Psoas muscle (tissue), 8 donors: ENCODE data around the gene IGFL3. TPM values are rescaled to one million over a fixed set of nuclear protein-coding genes. Genes with fewer than 3 reads are reported as not detected.
"Not testable (repeated sequence)": the region's sequence is repeated elsewhere in the genome, so short reads cannot be mapped to it uniquely, and the experiment has no call there.

Source experiments
- ATAC-seq, 4 donors: fragments of 200-7000 bp; cut with Tn5 transposase; one replicate each; pipeline ENCODE4 v1.9.1; 2020; ENCODE audit warnings: moderate library complexity in 3 of 4, mild to moderate bottlenecking in 2 of 4
- DNase-seq, 2 donors: peaks; one replicate each; pipeline ENCODE4 v3.0.0-alpha.2; 2020
- H3K27ac ChIP-seq: fragments of 200-600 bp; one replicate; pipeline ENCODE4 v1.8.0; 2022
- H3K27me3 ChIP-seq, 3 donors: fragments of 200-600 bp in 1 of 3; one replicate each; pipeline versions ENCODE4 v1.6.1 to v1.8.0; 2013 to 2022; ENCODE audit warnings: low read length in 2 of 3, mild to moderate bottlenecking in 2 of 3, moderate library complexity in 1 of 3; ENCODE audit not compliant: insufficient read depth in 3 of 3
- H3K36me3 ChIP-seq, 2 donors: fragments of 200-600 bp in 1 of 2; one replicate each; pipeline versions ENCODE4 v1.6.1 to v1.8.0; 2013 to 2022; ENCODE audit warnings: low read depth in 1 of 2, mild to moderate bottlenecking in 1 of 2, moderate library complexity in 1 of 2; ENCODE audit not compliant: insufficient read depth in 1 of 2
- H3K4me1 ChIP-seq: fragments of 200-600 bp; one replicate; pipeline ENCODE4 v1.8.0; 2022
- H3K4me3 ChIP-seq: fragments of 200-600 bp; one replicate; pipeline ENCODE4 v1.8.0; 2022; ENCODE audit warnings: mild to moderate bottlenecking
- H3K9me3 ChIP-seq: fragments of 200-600 bp; one replicate; pipeline ENCODE4 v1.8.0; 2022
- WGBS, 3 donors: extraction: QIAGEN DNeasy Blood & Tissue Kit; methylation state at CpG; one replicate each; pipeline versions ENCODE4 v1.1.6 to v1.1.7; 2013; 5-methylcytosine and 5-hydroxymethylcytosine counted together
- intact Hi-C, 2 donors: fragments of 100-400 bp; cut with DNase I; formaldehyde crosslinking; loops; one replicate each; pipeline versions ENCODE4 v1.11.0 to v1.14.2; 2022
- long read RNA-seq, 2 donors: library from polyadenylated mRNA; unstranded; transcript quantifications; one replicate each; pipeline ENCODE4 v2.0.0, GENCODE V29; 2021
- polyA plus RNA-seq, 3 donors: library from polyadenylated mRNA; stranded (reverse); fragments of 200-250 nt; gene quantifications; one replicate each; pipeline ENCODE4 v1.2.3, GENCODE V29; 2013
- total RNA-seq, 4 donors: library from RNA; stranded (reverse); fragmentation: NEBNext Ultra II Directional in 2 of 4; extraction: Animal tissue kit (Norgen Biotek cat#: 25700) in 2 of 4; gene quantifications; one replicate each; pipeline versions ENCODE4 v1.2.1 to v1.2.4, GENCODE V29; 2021 to 2023
- TF ChIP-seq, protein P1 (sequence below): fragments of 200-600 bp; IDR thresholded peaks from one replicate; pipeline ENCODE4 v1.8.0; 2022; ENCODE audit warnings: antibody characterized with exemption
- donor health status: healthy with polysubstance abuse.
- donor health status: DM: no; HTN: no; CAD: no; lungs with moderate emphysema.
- donor health status: Bipolar disorder and iron deficiency.
- donor health status: healthy.
- donor health status: DM: yes; HTN: yes; CAD: no.
- donor health status: DM: no; HTN: no; CAD: no.
- donor health status: DM: no; HTN: no; CAD: no.
- donor health status: DM: yes; HTN: yes; CAD: no.

Gene IGFL3
- total RNA-seq (not detected), polyA plus RNA-seq (not detected)
- long read RNA-seq, donor 1: 0 reads
- long read RNA-seq, donor 2: 0 reads

DNA sequence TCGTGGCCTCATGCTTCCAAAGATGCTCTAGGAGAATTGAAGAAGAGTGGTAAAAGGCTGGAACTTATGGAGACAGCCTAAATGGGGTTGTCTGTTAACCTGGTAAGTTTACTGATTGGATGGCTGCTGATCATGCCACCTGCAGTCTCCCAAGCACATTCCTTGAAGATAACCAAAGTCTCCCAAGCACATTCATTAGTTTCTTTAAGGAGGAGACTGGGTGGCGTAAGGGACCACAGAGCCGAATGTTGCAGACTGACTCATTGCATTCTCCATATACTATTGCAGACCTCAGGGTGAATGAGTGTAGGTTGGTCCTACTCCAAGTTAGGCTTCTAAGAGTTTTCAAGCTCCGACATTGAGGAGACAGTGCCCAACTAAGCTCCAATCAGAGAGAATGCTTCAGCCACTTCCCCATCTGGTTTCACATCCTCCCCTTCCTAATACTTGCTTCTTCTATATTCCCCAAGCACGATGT, at the start of gene IGFL3:
Gene IGFL3, minus strand, starts transcription at position 51 of the 478 bp plus-strand sequence. Its CDS starts 39 bp downstream, at position 12.
- no peaks in the 10 kb centered on the region for H3K9me3 ChIP-seq
- no peak within 1 kb of the TSS for H3K4me3 ChIP-seq
- peaks cover 0 to 13% (median 2%) of the 10 kb centered on the region in 3 donors for H3K27me3 ChIP-seq
- no peak within 1 kb of the TSS for H3K27ac ChIP-seq
- no peak for DNase-seq
- TF ChIP-seq, protein P1, sequence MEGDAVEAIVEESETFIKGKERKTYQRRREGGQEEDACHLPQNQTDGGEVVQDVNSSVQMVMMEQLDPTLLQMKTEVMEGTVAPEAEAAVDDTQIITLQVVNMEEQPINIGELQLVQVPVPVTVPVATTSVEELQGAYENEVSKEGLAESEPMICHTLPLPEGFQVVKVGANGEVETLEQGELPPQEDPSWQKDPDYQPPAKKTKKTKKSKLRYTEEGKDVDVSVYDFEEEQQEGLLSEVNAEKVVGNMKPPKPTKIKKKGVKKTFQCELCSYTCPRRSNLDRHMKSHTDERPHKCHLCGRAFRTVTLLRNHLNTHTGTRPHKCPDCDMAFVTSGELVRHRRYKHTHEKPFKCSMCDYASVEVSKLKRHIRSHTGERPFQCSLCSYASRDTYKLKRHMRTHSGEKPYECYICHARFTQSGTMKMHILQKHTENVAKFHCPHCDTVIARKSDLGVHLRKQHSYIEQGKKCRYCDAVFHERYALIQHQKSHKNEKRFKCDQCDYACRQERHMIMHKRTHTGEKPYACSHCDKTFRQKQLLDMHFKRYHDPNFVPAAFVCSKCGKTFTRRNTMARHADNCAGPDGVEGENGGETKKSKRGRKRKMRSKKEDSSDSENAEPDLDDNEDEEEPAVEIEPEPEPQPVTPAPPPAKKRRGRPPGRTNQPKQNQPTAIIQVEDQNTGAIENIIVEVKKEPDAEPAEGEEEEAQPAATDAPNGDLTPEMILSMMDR: no peak
- no peaks in the 10 kb centered on the region for H3K36me3 ChIP-seq
- no peaks in the 10 kb centered on the region for H3K4me1 ChIP-seq
- intact Hi-C loops: no loop called here
- no peak for ATAC-seq
- WGBS, 3 donors: 81 to 84% (median 82%) methylated on average over 5 of the region's 5 CpGs

DNA sequence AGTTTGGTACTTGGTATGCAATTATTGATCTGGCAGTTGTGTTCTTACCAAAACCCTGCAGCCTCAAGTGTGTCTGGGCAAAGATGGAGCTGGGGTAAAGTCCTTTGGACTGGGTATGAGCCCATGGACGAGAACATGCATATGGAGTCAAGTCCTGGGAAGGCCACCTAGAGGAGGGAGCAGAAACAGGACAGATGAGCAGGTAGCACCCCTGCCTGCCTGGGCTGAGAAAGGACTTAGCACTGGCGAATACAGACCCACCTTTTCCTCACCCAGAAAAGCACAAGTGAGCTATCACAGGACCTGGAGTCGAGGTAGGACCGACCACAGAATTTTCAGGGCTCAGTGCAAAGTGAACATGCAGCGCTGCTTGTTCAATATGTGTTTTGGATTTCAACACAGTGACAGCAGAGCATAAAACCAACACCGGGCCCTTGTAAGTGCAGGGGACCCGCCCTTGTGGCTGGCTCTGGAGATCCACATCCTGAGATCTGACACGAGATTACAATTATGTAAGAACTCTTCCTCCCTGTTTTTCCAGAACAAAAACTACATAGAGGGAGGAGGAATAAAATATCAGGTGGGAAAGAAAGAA, 49.5 kb upstream of the IGFL3 start:
- H3K4me1 ChIP-seq: no peaks in the 10 kb centered on the region
- no peak overlapping the region for H3K27ac ChIP-seq
- 63 to 68% (median 66%) methylated on average over 8 of the region's 8 CpGs for WGBS, 3 donors
- TF ChIP-seq, protein P1: no peak
- intact Hi-C loops: no loop called here
- H3K9me3 ChIP-seq: no peaks in the 10 kb centered on the region
- ATAC-seq: no peak
- peaks cover 0 to 12% (median 2%) of the 10 kb centered on the region in 3 donors for H3K27me3 ChIP-seq
- H3K36me3 ChIP-seq: no peaks in the 10 kb centered on the region
- no peak for DNase-seq
- no peak overlapping the region for H3K4me3 ChIP-seq

DNA sequence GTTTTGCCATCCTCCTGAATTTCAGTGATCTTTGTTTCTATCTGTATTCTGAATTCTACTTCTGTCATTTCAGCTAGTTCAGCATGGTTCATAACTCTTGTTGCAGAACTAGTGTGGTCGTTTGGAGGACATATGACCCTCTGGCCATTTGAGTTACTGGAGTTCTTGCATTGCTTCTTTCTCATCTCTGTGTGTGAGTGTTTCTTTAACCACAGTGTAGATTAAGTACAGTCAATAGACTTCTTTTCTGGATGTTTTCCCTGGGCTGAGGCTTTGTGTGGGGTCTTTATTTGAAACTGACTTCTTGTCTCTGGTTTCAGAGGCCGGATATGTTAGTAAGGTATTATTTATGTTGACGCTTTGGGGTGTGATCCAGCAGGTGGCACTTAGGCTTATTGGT, 38.2 kb upstream of the IGFL3 start:
- Histone ChIP-seq H3K27ac (no peak overlapping the region), H3K9me3 (peaks cover 6% of the 10 kb centered on the region), H3K4me3 (no peak overlapping the region), H3K36me3 (no peaks in the 10 kb centered on the region), H3K4me1 (no peaks in the 10 kb centered on the region), H3K27me3 (peaks cover 0 to 7% (median 0%) of the 10 kb centered on the region in 3 donors)
- ATAC-seq (no peak), DNase-seq (no peak)
- TF ChIP-seq, protein P1: no peak
- intact Hi-C loops: no loop called here
- WGBS, 3 donors: 57 to 72% (median 60%) methylated on average over 3 of the region's 3 CpGs

DNA sequence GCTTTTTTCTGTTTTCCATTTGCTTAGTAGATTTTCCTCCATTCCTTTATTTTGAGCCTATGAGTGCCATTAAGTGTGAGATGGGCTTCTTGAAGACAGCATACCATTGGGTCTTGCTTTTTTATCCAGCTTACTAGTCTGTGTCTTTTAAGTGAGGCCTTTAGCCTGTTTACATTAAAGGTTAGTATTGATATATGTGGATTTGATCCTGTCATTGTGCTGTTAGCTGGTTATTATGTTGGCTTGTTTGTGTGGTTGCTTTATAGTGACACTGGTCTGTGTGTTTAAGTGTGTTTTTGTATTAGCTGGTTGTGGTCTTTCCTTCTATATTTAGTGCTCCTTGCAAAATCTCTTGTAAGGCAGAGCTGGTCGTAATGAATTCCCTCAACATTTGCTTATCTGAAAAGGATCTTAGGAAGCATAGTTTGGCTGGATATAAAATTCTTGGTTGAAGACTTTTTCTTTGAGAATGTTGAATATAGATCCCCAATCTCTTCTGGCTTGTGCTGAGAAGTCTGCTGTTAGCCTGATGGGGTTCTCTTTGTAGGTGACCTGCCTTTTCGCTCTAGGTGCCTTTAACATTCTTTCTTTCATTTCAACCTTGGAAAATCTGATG, 37.3 kb upstream of the IGFL3 start:
- H3K36me3 ChIP-seq, DNase-seq, H3K4me3 ChIP-seq, intact Hi-C loops, H3K4me1 ChIP-seq, H3K9me3 ChIP-seq, H3K27me3 ChIP-seq, H3K27ac ChIP-seq, ATAC-seq: not testable (repeated sequence)
- 33 to 75% (median 70%) methylated on average over 2 of the region's 2 CpGs for WGBS, 3 donors

DNA sequence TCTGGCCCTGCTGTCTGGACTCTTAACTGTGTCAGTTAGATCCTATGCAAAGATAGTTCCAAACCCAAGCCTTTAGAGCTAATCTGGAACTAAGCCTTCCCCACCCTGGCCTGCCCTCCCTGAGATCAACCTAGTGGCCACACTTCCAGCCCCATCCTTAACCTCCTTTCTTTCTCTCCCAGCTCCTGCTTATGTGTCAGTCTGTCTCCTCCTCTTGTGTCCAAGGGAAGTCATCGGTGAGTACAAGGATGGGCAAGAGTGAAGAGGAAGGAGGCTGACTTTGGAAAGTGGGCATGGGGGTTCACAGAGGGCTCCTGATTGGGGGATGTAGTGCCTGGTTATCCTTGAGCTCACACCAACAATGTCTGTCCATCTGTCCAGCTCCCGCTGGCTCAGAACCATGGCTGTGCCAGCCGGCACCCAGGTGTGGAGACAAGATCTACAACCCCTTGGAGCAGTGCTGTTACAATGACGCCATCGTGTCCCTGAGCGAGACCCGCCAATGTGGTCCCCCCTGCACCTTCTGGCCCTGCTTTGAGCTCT, 35.8 kb upstream of the IGFL3 start:
- 89 to 90% (median 90%) methylated on average over 7 of the region's 7 CpGs for WGBS, 3 donors
- DNase-seq: no peak
- TF ChIP-seq, protein P1: no peak
- Histone ChIP-seq H3K9me3 (peaks cover 6% of the 10 kb centered on the region), H3K4me3 (no peak overlapping the region), H3K4me1 (no peaks in the 10 kb centered on the region), H3K27ac (no peak overlapping the region), H3K36me3 (no peaks in the 10 kb centered on the region), H3K27me3 (peaks cover 0 to 11% (median 3%) of the 10 kb centered on the region in 3 donors)
- intact Hi-C loops: no loop called here
- no peak for ATAC-seq
